Measurements from ENCODE around the gene REXO2.

DNA sequence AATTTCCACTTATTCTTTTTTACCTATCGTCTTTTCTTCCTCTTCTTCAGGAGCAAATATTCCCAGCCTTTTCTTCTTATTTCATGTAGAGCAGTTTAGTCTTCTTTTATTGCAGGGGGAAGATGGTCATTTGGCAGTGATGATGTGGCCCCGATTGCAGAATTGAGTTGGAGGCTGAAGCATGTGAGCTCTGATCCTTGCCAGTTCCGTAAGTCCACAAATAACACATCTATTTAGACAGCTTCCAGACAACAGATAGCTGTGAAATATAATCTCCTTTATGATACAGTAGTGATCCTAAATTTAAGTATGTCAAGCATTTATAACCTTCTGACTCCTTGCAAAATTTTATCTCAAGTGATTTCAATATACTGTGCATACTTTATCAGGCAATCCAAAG is 27.5 kb downstream of the REXO2 start:
- TF ChIP-seq, protein P1, sequence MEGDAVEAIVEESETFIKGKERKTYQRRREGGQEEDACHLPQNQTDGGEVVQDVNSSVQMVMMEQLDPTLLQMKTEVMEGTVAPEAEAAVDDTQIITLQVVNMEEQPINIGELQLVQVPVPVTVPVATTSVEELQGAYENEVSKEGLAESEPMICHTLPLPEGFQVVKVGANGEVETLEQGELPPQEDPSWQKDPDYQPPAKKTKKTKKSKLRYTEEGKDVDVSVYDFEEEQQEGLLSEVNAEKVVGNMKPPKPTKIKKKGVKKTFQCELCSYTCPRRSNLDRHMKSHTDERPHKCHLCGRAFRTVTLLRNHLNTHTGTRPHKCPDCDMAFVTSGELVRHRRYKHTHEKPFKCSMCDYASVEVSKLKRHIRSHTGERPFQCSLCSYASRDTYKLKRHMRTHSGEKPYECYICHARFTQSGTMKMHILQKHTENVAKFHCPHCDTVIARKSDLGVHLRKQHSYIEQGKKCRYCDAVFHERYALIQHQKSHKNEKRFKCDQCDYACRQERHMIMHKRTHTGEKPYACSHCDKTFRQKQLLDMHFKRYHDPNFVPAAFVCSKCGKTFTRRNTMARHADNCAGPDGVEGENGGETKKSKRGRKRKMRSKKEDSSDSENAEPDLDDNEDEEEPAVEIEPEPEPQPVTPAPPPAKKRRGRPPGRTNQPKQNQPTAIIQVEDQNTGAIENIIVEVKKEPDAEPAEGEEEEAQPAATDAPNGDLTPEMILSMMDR (conservative IDR thresholded peaks at IDR 0.05), result no peak
- TF ChIP-seq EZH2 (IDR thresholded peaks at IDR 0.05; ENCODE audit: low read depth), result no peak

Data from PC-9 (cell line).